Activated CD4-positive, alpha-beta T cell treated with anti-CD3 and anti-CD28 coated beads, Interleukin-2, amount 10 ng/mL, durations not matched to agents 24 days and 14 days (primary cell): ENCODE data around the gene CGGBP1. TPM values are rescaled to one million over a fixed set of nuclear protein-coding genes. Genes with fewer than 3 reads are reported as not detected.

Experiments used
- DNase-seq: peaks from one replicate; pipeline ENCODE4 v3.0.0; 2022
- H3K27ac Mint-ChIP-seq: one replicate; pipeline ENCODE4 v1.8.0; 2022; ENCODE audit warnings: mild to moderate bottlenecking, mixed read lengths
- H3K27me3 Mint-ChIP-seq: one replicate; pipeline ENCODE4 v1.8.0; 2022; ENCODE audit warnings: mixed read lengths
- H3K36me3 Mint-ChIP-seq: one replicate; pipeline ENCODE4 v1.8.0; 2022; ENCODE audit warnings: low read depth, mild to moderate bottlenecking, mixed read lengths
- H3K4me1 Mint-ChIP-seq: one replicate; pipeline ENCODE4 v1.8.0; 2021; ENCODE audit warnings: mixed read lengths
- H3K4me3 Mint-ChIP-seq: one replicate; pipeline ENCODE4 v1.8.0; 2022; ENCODE audit warnings: mild to moderate bottlenecking, moderate library complexity, mixed read lengths
- H3K9me3 Mint-ChIP-seq: one replicate; pipeline ENCODE4 v1.8.0; 2021; ENCODE audit warnings: mixed read lengths
- intact Hi-C: fragments of 100-400 bp; cut with micrococcal nuclease; formaldehyde crosslinking; loops from one replicate; pipeline ENCODE4 v1.15.1; 2023
- total RNA-seq: library from RNA; stranded (reverse); gene quantifications from 2 replicates; pipeline ENCODE4 v1.2.3, GENCODE V29; 2022

CGGBP1 gene
- 85.9 and 87.2 TPM in 2 replicates for total RNA-seq

- H3K36me3 Mint-ChIP-seq, result peaks cover 34% of the 10 kb centered on the region
- H3K4me1 Mint-ChIP-seq, result peaks cover 49% of the 10 kb centered on the region
- H3K27ac Mint-ChIP-seq, result peak within 1 kb of the TSS; percentile 97
- DNase-seq, result peak; percentile 100
- intact Hi-C loops, result loop anchor here (1.0 to 5.0 kb wide), 7 partner anchors 26 to 832 kb away; partner anchors contain the start of genes C3orf38 and CHMP2B
- H3K9me3 Mint-ChIP-seq, result no peaks in the 10 kb centered on the region
- peak within 1 kb of the TSS; percentile 100 for H3K4me3 Mint-ChIP-seq
- no peaks in the 10 kb centered on the region for H3K27me3 Mint-ChIP-seq
These were observed at the start of gene CGGBP1, which contains the start of gene ZNF654 for GRCh38 chr3:88058581-88059379. CGGBP1 (minus strand) TSS chr3:88059005; CDS start chr3:88055976, 3,029 bp downstream. ZNF654 (plus strand) TSS chr3:88059255; CDS start chr3:88059320, 65 bp downstream.

GRCh38 chr3:88105325-88105724 lies 46.5 kb upstream of the CGGBP1 start:
- no peak overlapping the region for H3K27ac Mint-ChIP-seq
- DNase-seq, result no peak
- no peaks in the 10 kb centered on the region for H3K27me3 Mint-ChIP-seq
- H3K9me3 Mint-ChIP-seq, result peaks cover 3% of the 10 kb centered on the region
- H3K36me3 Mint-ChIP-seq, result peaks cover 28% of the 10 kb centered on the region
- no peak overlapping the region for H3K4me3 Mint-ChIP-seq
- H3K4me1 Mint-ChIP-seq, result peaks cover 9% of the 10 kb centered on the region
- intact Hi-C loops, result no loop called here

- Mint-ChIP-seq H3K27me3 (no peaks in the 10 kb centered on the region), H3K36me3 (peaks cover 54% of the 10 kb centered on the region)
These were observed 42.3 kb upstream of the CGGBP1 start for GRCh38 chr3:88101142-88101541.

GRCh38 chr3:88093266-88093665 lies 34.5 kb upstream of the CGGBP1 start:
- peaks cover 7% of the 10 kb centered on the region for H3K4me1 Mint-ChIP-seq

More at GRCh38 chr3:88101142-88101541, 42.3 kb upstream of the CGGBP1 start:
- no peak for DNase-seq
- Mint-ChIP-seq H3K9me3 (peaks cover 20% of the 10 kb centered on the region), H3K4me1 (peaks cover 8% of the 10 kb centered on the region), H3K27ac (no peak overlapping the region), H3K4me3 (no peak overlapping the region)
- intact Hi-C loops, result no loop called here

GRCh38 chr3:88092270-88092669 lies 33.5 kb upstream of the CGGBP1 start:
- no peak for DNase-seq
- H3K4me3 Mint-ChIP-seq, result no peak overlapping the region
- H3K4me1 Mint-ChIP-seq, result peaks cover 7% of the 10 kb centered on the region
- intact Hi-C loops, result no loop called here
- peaks cover 19% of the 10 kb centered on the region for H3K9me3 Mint-ChIP-seq
- H3K27me3 Mint-ChIP-seq, result no peaks in the 10 kb centered on the region
- H3K36me3 Mint-ChIP-seq, result peaks cover 58% of the 10 kb centered on the region
- H3K27ac Mint-ChIP-seq, result no peak overlapping the region

More at GRCh38 chr3:88093266-88093665, 34.5 kb upstream of the CGGBP1 start:
- Mint-ChIP-seq H3K36me3 (peaks cover 65% of the 10 kb centered on the region), H3K27ac (no peak overlapping the region), H3K27me3 (no peaks in the 10 kb centered on the region), H3K4me3 (no peak overlapping the region), H3K9me3 (peaks cover 27% of the 10 kb centered on the region)
- DNase-seq, result no peak
- intact Hi-C loops, result no loop called here

- Mint-ChIP-seq H3K36me3 (peaks cover 53% of the 10 kb centered on the region), H3K4me1 (peaks cover 3% of the 10 kb centered on the region), H3K27me3 (no peaks in the 10 kb centered on the region), H3K4me3 (no peak overlapping the region), H3K9me3 (peaks cover 5% of the 10 kb centered on the region), H3K27ac (no peak overlapping the region)
- intact Hi-C loops, result no loop called here
- no peak for DNase-seq
These were observed 31.9 kb upstream of the CGGBP1 start for GRCh38 chr3:88090681-88091080.

- peaks cover 32% of the 10 kb centered on the region for H3K36me3 Mint-ChIP-seq
- intact Hi-C loops, result no loop called here
- H3K27ac Mint-ChIP-seq, result peak overlapping the region; percentile 44
- no peak for DNase-seq
- H3K4me3 Mint-ChIP-seq, result no peak overlapping the region
- peaks cover 10% of the 10 kb centered on the region for H3K4me1 Mint-ChIP-seq
- H3K27me3 Mint-ChIP-seq, result no peaks in the 10 kb centered on the region
- no peaks in the 10 kb centered on the region for H3K9me3 Mint-ChIP-seq
These were observed 25.3 kb upstream of the CGGBP1 start for GRCh38 chr3:88084097-88084501.

GRCh38 chr3:88082854-88083253 lies 24.0 kb upstream of the CGGBP1 start:
- Mint-ChIP-seq H3K36me3 (peaks cover 34% of the 10 kb centered on the region), H3K4me1 (peaks cover 11% of the 10 kb centered on the region), H3K9me3 (no peaks in the 10 kb centered on the region), H3K27ac (no peak overlapping the region), H3K27me3 (no peaks in the 10 kb centered on the region), H3K4me3 (no peak overlapping the region)
- intact Hi-C loops, result no loop called here
- DNase-seq, result no peak

GRCh38 chr3:88078932-88079331 lies 20.1 kb upstream of the CGGBP1 start:
- DNase-seq, result no peak
- no peak overlapping the region for H3K4me3 Mint-ChIP-seq
- H3K36me3 Mint-ChIP-seq, result peaks cover 26% of the 10 kb centered on the region
- peaks cover 24% of the 10 kb centered on the region for H3K4me1 Mint-ChIP-seq
- H3K9me3 Mint-ChIP-seq, result no peaks in the 10 kb centered on the region
- no peaks in the 10 kb centered on the region for H3K27me3 Mint-ChIP-seq
- intact Hi-C loops, result no loop called here
- no peak overlapping the region for H3K27ac Mint-ChIP-seq

- Mint-ChIP-seq H3K4me1 (peaks cover 23% of the 10 kb centered on the region), H3K4me3 (no peak overlapping the region), H3K36me3 (peaks cover 30% of the 10 kb centered on the region), H3K27me3 (no peaks in the 10 kb centered on the region), H3K9me3 (peaks cover 1% of the 10 kb centered on the region), H3K27ac (no peak overlapping the region)
- intact Hi-C loops, result no loop called here
- no peak for DNase-seq
These were observed 17.9 kb upstream of the CGGBP1 start for GRCh38 chr3:88076712-88077111.

GRCh38 chr3:88075497-88075896 lies 16.7 kb upstream of the CGGBP1 start:
- Mint-ChIP-seq H3K9me3 (peaks cover 4% of the 10 kb centered on the region), H3K36me3 (peaks cover 35% of the 10 kb centered on the region), H3K4me3 (no peak overlapping the region), H3K27ac (no peak overlapping the region), H3K4me1 (peaks cover 23% of the 10 kb centered on the region), H3K27me3 (no peaks in the 10 kb centered on the region)
- no peak for DNase-seq
- intact Hi-C loops, result no loop called here

GRCh38 chr3:88075072-88075471 lies 16.3 kb upstream of the CGGBP1 start:
- Mint-ChIP-seq H3K27me3 (no peaks in the 10 kb centered on the region), H3K27ac (no peak overlapping the region), H3K4me1 (peaks cover 23% of the 10 kb centered on the region), H3K4me3 (no peak overlapping the region), H3K9me3 (peaks cover 4% of the 10 kb centered on the region), H3K36me3 (peaks cover 36% of the 10 kb centered on the region)
- no peak for DNase-seq
- intact Hi-C loops, result no loop called here

- no peak for DNase-seq
- intact Hi-C loops, result no loop called here
- Mint-ChIP-seq H3K4me3 (peak overlapping the region; percentile 68), H3K36me3 (peaks cover 24% of the 10 kb centered on the region), H3K4me1 (peaks cover 44% of the 10 kb centered on the region), H3K27ac (peak overlapping the region; percentile 66), H3K27me3 (no peaks in the 10 kb centered on the region), H3K9me3 (no peaks in the 10 kb centered on the region)
These were observed 2.9 kb upstream of the CGGBP1 start for GRCh38 chr3:88061746-88062145.

- DNase-seq, result peak; percentile 71
These were observed 770 bp upstream of the CGGBP1 start for GRCh38 chr3:88059380-88060170.

More at GRCh38 chr3:88059380-88060170, 770 bp upstream of the CGGBP1 start:
- H3K36me3 Mint-ChIP-seq, result peaks cover 34% of the 10 kb centered on the region
- peak overlapping the region; percentile 100 for H3K4me3 Mint-ChIP-seq
- no peaks in the 10 kb centered on the region for H3K27me3 Mint-ChIP-seq
- intact Hi-C loops, result loop anchor here (1.0 to 5.0 kb wide), 7 partner anchors 27 to 833 kb away; partner anchors contain the start of genes C3orf38 and CHMP2B
- peak overlapping the region; percentile 97 for H3K27ac Mint-ChIP-seq
- peaks cover 56% of the 10 kb centered on the region for H3K4me1 Mint-ChIP-seq
- H3K9me3 Mint-ChIP-seq, result no peaks in the 10 kb centered on the region
